Measurements from ENCODE around the gene ZNF768. TPM values are rescaled to one million over a fixed set of nuclear protein-coding genes. Genes with fewer than 3 reads are reported as not detected.

The ZNF768 gene
- total RNA-seq, 1 donor from 2014 or later, result 83.6 TPM

DNA sequence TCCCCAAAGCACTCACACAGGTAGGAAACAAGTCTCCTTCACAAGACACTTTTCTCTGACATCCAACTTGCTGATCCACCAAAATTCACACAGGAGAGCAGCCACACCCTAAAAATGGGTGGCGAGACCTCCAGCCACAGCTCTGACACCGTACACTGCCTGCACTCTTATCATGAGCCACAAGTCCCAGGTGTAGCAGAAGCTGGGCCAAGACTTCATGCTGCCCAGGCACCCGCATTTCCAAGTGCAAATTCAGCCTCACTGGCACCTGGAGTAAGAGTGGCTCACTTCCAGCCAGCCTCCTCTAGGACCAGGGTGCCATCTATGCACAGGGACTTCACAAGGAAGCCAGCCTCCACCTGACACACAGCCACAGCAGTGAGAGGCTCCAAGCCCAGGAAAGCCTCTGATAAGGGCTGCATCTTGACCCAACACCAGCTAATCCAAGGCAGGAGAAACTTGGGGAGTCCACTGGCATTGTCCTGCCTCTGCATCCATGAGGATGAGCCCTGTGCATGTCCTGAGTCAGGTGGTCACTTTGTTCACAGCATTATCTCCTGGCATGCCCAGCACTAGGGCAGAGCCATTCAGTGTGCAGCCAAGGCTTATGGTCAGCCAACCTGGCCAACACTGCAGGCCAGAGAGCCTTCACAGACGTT, 2.6 kb upstream of the ZNF768 start:
- Mint-ChIP-seq H3K36me3 (ENCODE audit: insufficient read depth) (peaks cover 12% of the 10 kb centered on the region), H3K4me3 (ENCODE audit: low read depth) (no peak overlapping the region), H3K4me1 (ENCODE audit: low read depth) (peaks cover 30% of the 10 kb centered on the region), H3K9me3 (ENCODE audit: low read depth) (no peaks in the 10 kb centered on the region), H3K27ac (peak overlapping the region; percentile 88), H3K27me3 (no peaks in the 10 kb centered on the region)
- no peak for TF ChIP-seq CTCF (IDR thresholded peaks at IDR 0.05; ENCODE audit: unreplicated experiment)
- no peak for DNase-seq (ENCODE audit: low spot score, unreplicated experiment)

DNA sequence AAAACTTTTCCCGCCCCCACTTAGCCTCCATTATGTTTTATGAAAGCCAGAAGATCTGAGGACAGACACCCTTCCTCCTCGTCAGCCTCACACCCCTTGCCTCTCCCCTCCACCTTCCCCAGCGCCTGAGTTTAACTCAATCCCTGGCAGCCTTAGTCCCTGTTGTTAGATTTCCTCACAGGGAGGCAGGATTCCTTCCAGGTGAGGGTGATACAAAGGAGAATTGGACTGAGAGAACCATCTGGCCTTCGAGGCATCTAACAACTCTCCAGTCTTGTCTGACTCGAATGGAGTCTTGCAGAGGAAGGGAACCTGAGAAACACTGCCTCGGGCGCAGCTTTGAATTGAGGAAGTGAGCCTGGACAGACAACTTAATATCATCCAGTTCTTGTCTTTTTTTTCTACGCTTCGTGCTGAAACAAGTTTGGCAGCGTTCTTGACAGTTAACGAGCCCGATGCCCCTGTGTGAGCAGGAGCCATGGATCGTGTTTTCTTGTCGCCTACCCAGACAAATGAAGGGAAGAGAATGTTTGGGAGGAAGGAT, 1.3 kb upstream of the ZNF768 start:
- H3K27me3 Mint-ChIP-seq, result no peaks in the 10 kb centered on the region
- DNase-seq (ENCODE audit: low spot score, unreplicated experiment), result no peak

DNA sequence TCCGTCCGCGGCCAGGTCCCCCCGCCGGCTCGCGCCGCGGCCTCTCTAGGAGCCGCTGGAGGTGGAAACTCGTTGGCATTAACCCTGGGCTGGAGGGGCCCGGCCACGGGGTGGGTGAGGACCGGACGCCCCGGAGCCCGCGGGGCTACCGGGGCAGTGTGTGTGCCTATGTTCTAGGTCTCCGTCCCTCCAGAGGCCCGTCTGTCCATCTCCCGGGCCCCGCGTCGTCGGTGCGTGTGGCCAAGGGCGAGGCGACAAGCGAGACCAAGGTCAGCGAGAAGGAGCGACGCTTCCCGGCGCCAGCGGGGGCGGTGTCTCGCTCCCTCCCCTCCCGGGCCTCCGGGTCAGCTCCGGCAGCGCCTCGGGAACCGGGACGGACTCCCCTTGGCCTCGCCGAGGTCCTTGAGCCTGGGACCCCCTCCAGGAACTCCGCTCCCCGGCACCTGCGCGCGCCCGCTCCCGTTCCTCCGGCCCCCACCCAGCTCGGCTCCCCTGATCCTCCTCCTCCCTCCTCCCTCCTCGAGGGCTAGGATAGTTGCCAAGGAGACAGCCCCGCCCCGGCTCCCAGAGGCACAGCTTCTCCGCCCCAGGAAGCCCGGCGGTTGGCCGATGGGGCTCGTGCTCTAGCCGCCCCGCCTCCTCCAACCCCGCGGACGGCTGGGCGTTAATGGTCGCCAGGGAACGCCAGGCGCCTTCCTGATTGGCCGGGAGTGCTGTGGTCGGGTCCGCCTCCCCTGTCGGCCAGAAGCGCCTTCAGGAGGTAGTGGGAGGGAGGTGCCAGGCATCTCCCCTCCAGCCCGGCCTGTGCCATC, 663 bp upstream of the ZNF768 start:
- H3K9me3 Mint-ChIP-seq (ENCODE audit: low read depth), result no peaks in the 10 kb centered on the region
- TF ChIP-seq CTCF (IDR thresholded peaks at IDR 0.05; ENCODE audit: unreplicated experiment), result peak; percentile 55
- peaks cover 10% of the 10 kb centered on the region for H3K36me3 Mint-ChIP-seq (ENCODE audit: insufficient read depth)
- peak overlapping the region; percentile 75 for H3K4me3 Mint-ChIP-seq (ENCODE audit: low read depth)
- H3K27ac Mint-ChIP-seq, result peak overlapping the region; percentile 96
- H3K4me1 Mint-ChIP-seq (ENCODE audit: low read depth), result peaks cover 30% of the 10 kb centered on the region
- DNase-seq (ENCODE audit: low spot score, unreplicated experiment), result peak; percentile 97
- H3K27me3 Mint-ChIP-seq, result no peaks in the 10 kb centered on the region

More for the DNA sequence above, 1.3 kb upstream of the ZNF768 start:
- Mint-ChIP-seq H3K4me3 (ENCODE audit: low read depth) (peak overlapping the region; percentile 75), H3K9me3 (ENCODE audit: low read depth) (no peaks in the 10 kb centered on the region), H3K4me1 (ENCODE audit: low read depth) (peaks cover 25% of the 10 kb centered on the region), H3K27ac (peak overlapping the region; percentile 96), H3K36me3 (ENCODE audit: insufficient read depth) (peaks cover 10% of the 10 kb centered on the region)
- no peak for TF ChIP-seq CTCF (IDR thresholded peaks at IDR 0.05; ENCODE audit: unreplicated experiment)

GRCh38 chr16:30525844-30526136, 576 bp downstream of the ZNF768 start:
- Mint-ChIP-seq H3K4me3 (ENCODE audit: low read depth) (peak overlapping the region; percentile 84), H3K4me1 (ENCODE audit: low read depth) (peaks cover 30% of the 10 kb centered on the region), H3K27me3 (no peaks in the 10 kb centered on the region), H3K9me3 (ENCODE audit: low read depth) (no peaks in the 10 kb centered on the region), H3K27ac (peak overlapping the region; percentile 91), H3K36me3 (ENCODE audit: insufficient read depth) (peaks cover 5% of the 10 kb centered on the region)
- no peak for DNase-seq (ENCODE audit: low spot score, unreplicated experiment)
- no peak for TF ChIP-seq CTCF (IDR thresholded peaks at IDR 0.05; ENCODE audit: unreplicated experiment)
